ENCODE results near the gene HOXD13.

Gene HOXD13

GRCh38 chr2:176104316-176105077 is 12.0 kb downstream of the HOXD13 start:
- Mint-ChIP-seq H3K4me3 (peak overlapping the region; percentile 15), H3K27me3 (peaks cover 88% of the 10 kb centered on the region), H3K9me3 (no peaks in the 10 kb centered on the region), H3K27ac (no peak overlapping the region), H3K36me3 (ENCODE audit: low read depth) (no peaks in the 10 kb centered on the region), H3K4me1 (ENCODE audit: low read depth) (peaks cover 29% of the 10 kb centered on the region)
- peak; percentile 27 for DNase-seq

- H3K27me3 Mint-ChIP-seq = peaks cover 90% of the 10 kb centered on the region
- H3K4me1 Mint-ChIP-seq (ENCODE audit: low read depth) = peaks cover 29% of the 10 kb centered on the region
- peak; percentile 26 for DNase-seq
- H3K36me3 Mint-ChIP-seq (ENCODE audit: low read depth) = no peaks in the 10 kb centered on the region
- H3K9me3 Mint-ChIP-seq = no peaks in the 10 kb centered on the region
- no peak overlapping the region for H3K27ac Mint-ChIP-seq
- H3K4me3 Mint-ChIP-seq = no peak overlapping the region
These were observed 12.7 kb downstream of the HOXD13 start for GRCh38 chr2:176105078-176105729.

- Mint-ChIP-seq H3K36me3 (ENCODE audit: low read depth) (no peaks in the 10 kb centered on the region), H3K4me1 (ENCODE audit: low read depth) (peaks cover 29% of the 10 kb centered on the region), H3K27ac (peak overlapping the region; percentile 62), H3K9me3 (no peaks in the 10 kb centered on the region), H3K4me3 (peak overlapping the region; percentile 24), H3K27me3 (peaks cover 90% of the 10 kb centered on the region)
- DNase-seq = peak; percentile 30
These were observed 13.4 kb downstream of the HOXD13 start for GRCh38 chr2:176105730-176106580.

- DNase-seq = peak; percentile 39
- peak within 1 kb of the TSS; percentile 57 for H3K4me3 Mint-ChIP-seq
- H3K27ac Mint-ChIP-seq = peak within 1 kb of the TSS; percentile 81
- no peaks in the 10 kb centered on the region for H3K9me3 Mint-ChIP-seq
- no peaks in the 10 kb centered on the region for H3K36me3 Mint-ChIP-seq (ENCODE audit: low read depth)
- H3K27me3 Mint-ChIP-seq = peaks cover 90% of the 10 kb centered on the region
- H3K4me1 Mint-ChIP-seq (ENCODE audit: low read depth) = peaks cover 32% of the 10 kb centered on the region
These were observed 14.3 kb downstream of the HOXD13 start, which contains the start of gene HOXD11 for GRCh38 chr2:176106581-176107539. HOXD11 (plus strand) TSS chr2:176107280; CDS start chr2:176107356, 76 bp downstream.

GRCh38 chr2:176107731-176108181 is 15.2 kb downstream of the HOXD13 start:
- Mint-ChIP-seq H3K27me3 (peaks cover 90% of the 10 kb centered on the region), H3K4me3 (no peak overlapping the region), H3K27ac (no peak overlapping the region), H3K36me3 (ENCODE audit: low read depth) (no peaks in the 10 kb centered on the region), H3K4me1 (ENCODE audit: low read depth) (peaks cover 32% of the 10 kb centered on the region), H3K9me3 (no peaks in the 10 kb centered on the region)
- peak; percentile 21 for DNase-seq

GRCh38 chr2:176109192-176109901 is 16.8 kb downstream of the HOXD13 start:
- no peaks in the 10 kb centered on the region for H3K36me3 Mint-ChIP-seq (ENCODE audit: low read depth)
- no peak overlapping the region for H3K27ac Mint-ChIP-seq
- no peaks in the 10 kb centered on the region for H3K9me3 Mint-ChIP-seq
- peaks cover 31% of the 10 kb centered on the region for H3K4me1 Mint-ChIP-seq (ENCODE audit: low read depth)
- peaks cover 90% of the 10 kb centered on the region for H3K27me3 Mint-ChIP-seq
- no peak overlapping the region for H3K4me3 Mint-ChIP-seq
- DNase-seq = peak; percentile 25

- Mint-ChIP-seq H3K27ac (no peak overlapping the region), H3K27me3 (peaks cover 90% of the 10 kb centered on the region), H3K9me3 (no peaks in the 10 kb centered on the region), H3K36me3 (ENCODE audit: low read depth) (no peaks in the 10 kb centered on the region), H3K4me1 (ENCODE audit: low read depth) (peaks cover 26% of the 10 kb centered on the region), H3K4me3 (no peak overlapping the region)
- no peak for DNase-seq
These were observed 17.4 kb downstream of the HOXD13 start for GRCh38 chr2:176109946-176110345.

- H3K27ac Mint-ChIP-seq = no peak overlapping the region
- H3K4me1 Mint-ChIP-seq (ENCODE audit: low read depth) = peaks cover 21% of the 10 kb centered on the region
- H3K27me3 Mint-ChIP-seq = peaks cover 90% of the 10 kb centered on the region
- no peak overlapping the region for H3K4me3 Mint-ChIP-seq
- no peaks in the 10 kb centered on the region for H3K36me3 Mint-ChIP-seq (ENCODE audit: low read depth)
- DNase-seq = no peak
- H3K9me3 Mint-ChIP-seq = no peaks in the 10 kb centered on the region
These were observed 18.1 kb downstream of the HOXD13 start for GRCh38 chr2:176110415-176111308.

GRCh38 chr2:176111309-176111663 is 18.8 kb downstream of the HOXD13 start:
- Mint-ChIP-seq H3K36me3 (ENCODE audit: low read depth) (no peaks in the 10 kb centered on the region), H3K27me3 (peaks cover 89% of the 10 kb centered on the region), H3K4me3 (no peak overlapping the region), H3K9me3 (no peaks in the 10 kb centered on the region), H3K4me1 (ENCODE audit: low read depth) (peaks cover 18% of the 10 kb centered on the region), H3K27ac (no peak overlapping the region)
- peak; percentile 29 for DNase-seq

GRCh38 chr2:176111846-176112374 is 19.4 kb downstream of the HOXD13 start:
- peaks cover 15% of the 10 kb centered on the region for H3K4me1 Mint-ChIP-seq (ENCODE audit: low read depth)
- H3K27ac Mint-ChIP-seq = peak overlapping the region; percentile 33
- no peak overlapping the region for H3K4me3 Mint-ChIP-seq
- no peaks in the 10 kb centered on the region for H3K9me3 Mint-ChIP-seq
- DNase-seq = peak; percentile 28
- no peaks in the 10 kb centered on the region for H3K36me3 Mint-ChIP-seq (ENCODE audit: low read depth)
- H3K27me3 Mint-ChIP-seq = peaks cover 92% of the 10 kb centered on the region

- no peaks in the 10 kb centered on the region for H3K36me3 Mint-ChIP-seq (ENCODE audit: low read depth)
- no peak overlapping the region for H3K4me3 Mint-ChIP-seq
- H3K9me3 Mint-ChIP-seq = no peaks in the 10 kb centered on the region
- peaks cover 11% of the 10 kb centered on the region for H3K4me1 Mint-ChIP-seq (ENCODE audit: low read depth)
- no peak overlapping the region for H3K27ac Mint-ChIP-seq
- DNase-seq = peak; percentile 28
- H3K27me3 Mint-ChIP-seq = peaks cover 94% of the 10 kb centered on the region
These were observed 20.1 kb downstream of the HOXD13 start for GRCh38 chr2:176112375-176113302.
